Endodermal cell (in vitro differentiated cells): Measurements from ENCODE around the gene MPZL2. TPM values are rescaled to one million over a fixed set of nuclear protein-coding genes. Genes with fewer than 3 reads are reported as not detected.

Experiments
- DNase-seq: peaks from one replicate; pipeline ENCODE4 v3.0.0-alpha.2; 2017
- H3K27ac ChIP-seq: 2 replicates; pipeline ENCODE4 v1.5.1; 2013; ENCODE audit warnings: mild to moderate bottlenecking, low read depth, low read length, moderate library complexity
- H3K27me3 ChIP-seq: 2 replicates; pipeline ENCODE4 v1.6.1; 2013; ENCODE audit warnings: mild to moderate bottlenecking, low read length, moderate library complexity; ENCODE audit not compliant: insufficient read depth, control insufficient read depth, poor library complexity, severe bottlenecking
- H3K36me3 ChIP-seq: 2 replicates; pipeline ENCODE4 v1.7.0; 2013; ENCODE audit warnings: mild to moderate bottlenecking, low read length, moderate library complexity; ENCODE audit not compliant: control insufficient read depth, insufficient read depth
- H3K4me1 ChIP-seq: one replicate; pipeline ENCODE4 v1.7.0; 2013; ENCODE audit warnings: low read length; ENCODE audit not compliant: control insufficient read depth, insufficient read depth
- H3K4me3 ChIP-seq: 2 replicates; pipeline ENCODE4 v1.5.1; 2013; ENCODE audit warnings: mild to moderate bottlenecking, low read length, moderate library complexity
- H3K9ac ChIP-seq: 2 replicates; pipeline ENCODE4 v1.6.1; 2013; ENCODE audit warnings: mild to moderate bottlenecking, low read length, moderate library complexity; ENCODE audit not compliant: poor library complexity, severe bottlenecking; ENCODE audit errors: extremely low read depth
- H3K9me3 ChIP-seq: 2 replicates; pipeline ENCODE4 v1.6.1; 2013; ENCODE audit warnings: mild to moderate bottlenecking, low read length, moderate library complexity; ENCODE audit not compliant: control insufficient read depth
- H3K27ac Mint-ChIP-seq: 2 replicates; pipeline ENCODE4 v1.8.0; 2020; ENCODE audit warnings: mixed read lengths
- H3K27me3 Mint-ChIP-seq: 2 replicates; pipeline ENCODE4 v1.8.0; 2021; ENCODE audit warnings: mild to moderate bottlenecking, mixed read lengths; ENCODE audit not compliant: insufficient read depth
- H3K36me3 Mint-ChIP-seq: 2 replicates; pipeline ENCODE4 v1.8.0; 2020; ENCODE audit warnings: low read depth, mixed read lengths
- H3K4me1 Mint-ChIP-seq: 2 replicates; pipeline ENCODE4 v1.8.0; 2020; ENCODE audit warnings: mixed read lengths
- H3K4me3 Mint-ChIP-seq: 2 replicates; pipeline ENCODE4 v1.8.0; 2020; ENCODE audit warnings: mild to moderate bottlenecking, moderate library complexity, mixed read lengths
- H3K9me3 Mint-ChIP-seq: 2 replicates; pipeline ENCODE4 v1.8.0; 2020; ENCODE audit warnings: mild to moderate bottlenecking, mixed read lengths
- WGBS, 2 experiments: methylation state at CpG; one replicate each; pipeline versions ENCODE4 v1.1.5 to v1.1.7; 2013; ENCODE audit warnings: missing lambda C conversion rate in 2 of 2, mixed read lengths in 1 of 2; ENCODE audit not compliant: insufficient coverage in 1 of 2, insufficient read length in 1 of 2; 5-methylcytosine and 5-hydroxymethylcytosine counted together
- total RNA-seq, 2 donors: library from RNA; stranded (reverse); fragmentation: NEBNext Ultra II Directional in 1 of 2; extraction: Animal tissue kit (Norgen Biotek cat#: 25700) in 1 of 2; gene quantifications; 2 replicates in 1 of 2; 3 replicates in 1 of 2; pipeline ENCODE4 v1.2.1, GENCODE V29; 2021
- TF ChIP-seq, protein P1 (sequence below): fragments of 200-600 bp; sonication (generic); conservative IDR thresholded peaks from 2 replicates; pipeline ENCODE4 v1.5.0; 2021; ENCODE audit warnings: antibody characterized with exemption, mild to moderate bottlenecking

The MPZL2 gene
- total RNA-seq, 2 donors from 2014 or later, result 3.2 to 4.4 TPM

DNA sequence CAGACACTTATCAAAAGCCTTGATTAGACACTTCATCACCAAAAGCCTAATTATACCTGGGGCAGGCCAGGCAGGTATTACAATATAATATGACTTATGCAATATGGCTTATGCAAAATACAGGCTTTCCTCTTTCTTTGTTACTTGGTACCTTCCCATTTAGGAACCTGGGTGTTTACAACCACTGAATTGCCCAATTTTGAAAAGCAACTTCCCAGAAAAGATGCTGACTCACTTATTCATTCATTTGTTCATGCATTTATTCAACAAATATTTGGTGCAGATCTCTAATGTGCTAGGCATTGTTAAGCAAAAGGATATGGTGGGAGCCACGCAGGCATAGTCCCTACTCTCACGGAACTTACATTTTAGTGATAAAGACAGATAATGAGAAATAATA, 25.7 kb downstream of the MPZL2 start:
- Histone ChIP-seq H3K4me3 (no peak overlapping the region), H3K4me1 (peaks cover 7% of the 10 kb centered on the region), H3K9me3 (no peaks in the 10 kb centered on the region), H3K27me3 (peaks cover 5% of the 10 kb centered on the region), H3K27ac (no peak overlapping the region), H3K9ac (no peak overlapping the region), H3K36me3 (no peaks in the 10 kb centered on the region)
- no peaks in the 10 kb centered on the region for H3K9me3 Mint-ChIP-seq
- H3K27ac Mint-ChIP-seq, result no peak overlapping the region
- H3K27me3 Mint-ChIP-seq, result peaks cover 7% of the 10 kb centered on the region
- no peaks in the 10 kb centered on the region for H3K36me3 Mint-ChIP-seq
- TF ChIP-seq, protein P1, sequence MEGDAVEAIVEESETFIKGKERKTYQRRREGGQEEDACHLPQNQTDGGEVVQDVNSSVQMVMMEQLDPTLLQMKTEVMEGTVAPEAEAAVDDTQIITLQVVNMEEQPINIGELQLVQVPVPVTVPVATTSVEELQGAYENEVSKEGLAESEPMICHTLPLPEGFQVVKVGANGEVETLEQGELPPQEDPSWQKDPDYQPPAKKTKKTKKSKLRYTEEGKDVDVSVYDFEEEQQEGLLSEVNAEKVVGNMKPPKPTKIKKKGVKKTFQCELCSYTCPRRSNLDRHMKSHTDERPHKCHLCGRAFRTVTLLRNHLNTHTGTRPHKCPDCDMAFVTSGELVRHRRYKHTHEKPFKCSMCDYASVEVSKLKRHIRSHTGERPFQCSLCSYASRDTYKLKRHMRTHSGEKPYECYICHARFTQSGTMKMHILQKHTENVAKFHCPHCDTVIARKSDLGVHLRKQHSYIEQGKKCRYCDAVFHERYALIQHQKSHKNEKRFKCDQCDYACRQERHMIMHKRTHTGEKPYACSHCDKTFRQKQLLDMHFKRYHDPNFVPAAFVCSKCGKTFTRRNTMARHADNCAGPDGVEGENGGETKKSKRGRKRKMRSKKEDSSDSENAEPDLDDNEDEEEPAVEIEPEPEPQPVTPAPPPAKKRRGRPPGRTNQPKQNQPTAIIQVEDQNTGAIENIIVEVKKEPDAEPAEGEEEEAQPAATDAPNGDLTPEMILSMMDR, result no peak
- no peak for DNase-seq
- 85% methylated on average over 2 of the region's 2 CpGs; no CpG with 5 or more reads in 1 of the 2 experiments for WGBS, 2 experiments
- peaks cover 14% of the 10 kb centered on the region for H3K4me1 Mint-ChIP-seq
- no peak overlapping the region for H3K4me3 Mint-ChIP-seq

- H3K9me3 Mint-ChIP-seq, result no peaks in the 10 kb centered on the region
- H3K27me3 Mint-ChIP-seq, result no peaks in the 10 kb centered on the region
- no peaks in the 10 kb centered on the region for H3K36me3 Mint-ChIP-seq
- H3K36me3 ChIP-seq, result no peaks in the 10 kb centered on the region
- H3K4me1 Mint-ChIP-seq, result peaks cover 14% of the 10 kb centered on the region
- 80 to 84% methylated on average over 1 to 2 of the region's 2 CpGs for WGBS, 2 experiments
- no peaks in the 10 kb centered on the region for H3K9me3 ChIP-seq
- peaks cover 4% of the 10 kb centered on the region for H3K4me1 ChIP-seq
- no peak overlapping the region for H3K27ac ChIP-seq
- H3K4me3 Mint-ChIP-seq, result no peak overlapping the region
- TF ChIP-seq, protein P1, result no peak
- H3K9ac ChIP-seq, result no peak overlapping the region
- no peak overlapping the region for H3K4me3 ChIP-seq
- no peak overlapping the region for H3K27ac Mint-ChIP-seq
- DNase-seq, result no peak
- H3K27me3 ChIP-seq, result no peaks in the 10 kb centered on the region
Observed at GRCh38 chr11:118236170-118236569, 27.9 kb downstream of the MPZL2 start.

DNA sequence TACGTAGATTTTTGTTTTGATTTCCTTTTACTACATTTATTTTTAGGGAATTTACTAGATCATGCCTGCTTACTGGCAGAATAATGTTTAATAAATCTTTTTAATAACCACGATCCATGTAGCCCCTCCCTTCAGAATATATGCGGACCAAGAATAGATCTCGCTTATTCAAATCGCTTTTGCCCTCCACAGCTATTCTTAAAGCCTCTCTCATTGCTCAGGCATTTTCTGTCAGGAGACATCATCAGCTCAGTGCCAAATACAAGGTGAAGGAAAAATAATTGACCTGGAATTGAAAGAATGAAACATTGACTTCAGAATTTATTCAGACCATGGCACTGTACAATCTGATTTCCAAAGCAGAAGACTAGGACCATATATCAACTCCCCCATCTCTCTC, 29.3 kb downstream of the MPZL2 start:
- Histone ChIP-seq H3K27ac (no peak overlapping the region), H3K36me3 (no peaks in the 10 kb centered on the region), H3K27me3 (no peaks in the 10 kb centered on the region), H3K9me3 (no peaks in the 10 kb centered on the region), H3K4me1 (peaks cover 4% of the 10 kb centered on the region), H3K9ac (no peak overlapping the region), H3K4me3 (no peak overlapping the region)
- peaks cover 8% of the 10 kb centered on the region for H3K4me1 Mint-ChIP-seq
- H3K36me3 Mint-ChIP-seq, result no peaks in the 10 kb centered on the region
- 95 to 98% methylated on average over 4 of the region's 5 CpGs for WGBS, 2 experiments
- TF ChIP-seq, protein P1, result no peak
- H3K27me3 Mint-ChIP-seq, result no peaks in the 10 kb centered on the region
- no peak overlapping the region for H3K4me3 Mint-ChIP-seq
- DNase-seq, result no peak
- no peaks in the 10 kb centered on the region for H3K9me3 Mint-ChIP-seq
- H3K27ac Mint-ChIP-seq, result no peak overlapping the region
